Measurements from ENCODE around the gene TLK2.
"Not testable (repeated sequence)": the region's sequence is repeated elsewhere in the genome, so short reads cannot be mapped to it uniquely, and the experiment has no call there.

TLK2 gene

DNA sequence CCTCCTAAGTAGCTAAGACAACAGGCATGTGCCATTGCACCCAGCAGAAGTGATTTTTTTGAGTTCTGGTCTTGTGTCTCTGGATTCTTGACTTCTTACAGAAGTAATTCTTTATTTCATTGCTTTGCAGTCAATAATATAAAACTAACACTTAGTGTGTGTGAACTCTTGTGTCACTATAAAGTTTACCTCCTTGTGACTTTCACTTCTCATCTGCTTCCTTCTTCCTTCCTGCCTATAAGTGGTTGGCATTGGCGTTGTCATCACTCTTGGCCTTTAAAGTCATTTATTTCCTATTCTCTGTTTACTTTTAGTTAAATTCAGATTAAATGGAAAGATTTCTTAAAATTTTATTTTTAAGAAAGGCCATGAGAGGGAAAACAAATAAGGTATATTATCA, 12.4 kb downstream of the TLK2 start:
- DNase-seq (ENCODE audit: low read depth), result not testable (repeated sequence)

GRCh38 chr17:62493049-62493655, 14.5 kb downstream of the TLK2 start:
- DNase-seq (ENCODE audit: low read depth), result not testable (repeated sequence)

DNA sequence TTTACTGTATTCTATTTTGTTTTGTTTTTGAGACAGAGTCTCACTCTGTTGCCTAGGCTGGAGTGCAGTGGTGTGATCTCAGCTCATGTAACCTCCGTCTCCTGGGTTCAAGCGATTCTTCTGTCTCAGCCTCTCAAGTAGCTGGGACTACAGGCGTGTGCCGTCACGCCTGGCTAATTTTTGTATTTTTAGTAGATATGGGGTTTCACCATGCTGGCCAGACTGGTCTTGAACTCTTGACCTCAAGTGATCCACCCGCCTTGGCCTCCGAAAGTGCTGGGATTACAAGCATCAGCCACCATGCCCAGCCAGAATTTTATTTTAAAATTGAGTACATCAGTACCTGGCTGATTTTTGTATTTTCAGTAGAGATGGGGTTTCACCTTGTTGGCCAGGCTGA, 15.4 kb downstream of the TLK2 start:
- DNase-seq (ENCODE audit: low read depth), result not testable (repeated sequence)

DNA sequence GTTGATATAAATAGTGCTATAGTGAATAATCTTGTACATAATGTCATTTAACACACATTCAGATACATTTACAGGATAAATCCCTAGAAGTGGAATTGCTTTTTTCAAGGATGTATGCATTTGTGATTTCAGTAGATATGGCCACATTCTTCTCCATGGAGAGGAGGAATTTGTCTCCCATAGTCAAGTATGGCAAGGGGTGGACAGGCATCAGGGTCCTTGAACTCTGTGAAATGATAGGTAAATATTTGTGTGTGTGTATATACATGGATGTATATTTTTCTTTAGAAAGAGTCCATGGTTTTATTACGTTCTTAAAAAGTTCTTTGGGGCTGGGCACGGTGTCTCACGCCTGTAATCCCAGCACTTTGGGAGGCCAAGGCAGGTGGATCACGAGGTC, 17.7 kb downstream of the TLK2 start:
- DNase-seq (ENCODE audit: low read depth), result not testable (repeated sequence)

- DNase-seq (ENCODE audit: low read depth), result not testable (repeated sequence)
Measured at GRCh38 chr17:62498796-62499195, 20.2 kb downstream of the TLK2 start.

DNA sequence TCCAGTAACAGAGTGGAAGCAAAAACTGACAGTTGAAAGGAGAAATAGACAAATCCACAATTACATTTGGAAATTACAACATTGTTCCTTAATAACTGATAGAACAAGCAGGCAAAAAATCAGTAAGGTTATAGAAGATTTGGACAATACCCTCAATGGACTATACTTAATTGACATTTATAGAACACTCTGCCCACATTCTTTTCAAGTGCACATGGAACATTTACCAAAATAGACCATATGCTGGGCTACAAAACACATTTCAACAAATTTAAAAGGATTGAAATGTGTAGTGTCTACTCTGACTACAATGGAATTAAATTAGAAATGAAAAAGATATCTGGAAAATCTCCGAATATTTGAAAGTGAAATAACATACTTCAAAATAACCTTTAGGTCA, 21.8 kb downstream of the TLK2 start:
- DNase-seq (ENCODE audit: low read depth), result not testable (repeated sequence)

- not testable (repeated sequence) for DNase-seq (ENCODE audit: low read depth)
Measured at GRCh38 chr17:62504857-62505256, 26.2 kb downstream of the TLK2 start.

DNA sequence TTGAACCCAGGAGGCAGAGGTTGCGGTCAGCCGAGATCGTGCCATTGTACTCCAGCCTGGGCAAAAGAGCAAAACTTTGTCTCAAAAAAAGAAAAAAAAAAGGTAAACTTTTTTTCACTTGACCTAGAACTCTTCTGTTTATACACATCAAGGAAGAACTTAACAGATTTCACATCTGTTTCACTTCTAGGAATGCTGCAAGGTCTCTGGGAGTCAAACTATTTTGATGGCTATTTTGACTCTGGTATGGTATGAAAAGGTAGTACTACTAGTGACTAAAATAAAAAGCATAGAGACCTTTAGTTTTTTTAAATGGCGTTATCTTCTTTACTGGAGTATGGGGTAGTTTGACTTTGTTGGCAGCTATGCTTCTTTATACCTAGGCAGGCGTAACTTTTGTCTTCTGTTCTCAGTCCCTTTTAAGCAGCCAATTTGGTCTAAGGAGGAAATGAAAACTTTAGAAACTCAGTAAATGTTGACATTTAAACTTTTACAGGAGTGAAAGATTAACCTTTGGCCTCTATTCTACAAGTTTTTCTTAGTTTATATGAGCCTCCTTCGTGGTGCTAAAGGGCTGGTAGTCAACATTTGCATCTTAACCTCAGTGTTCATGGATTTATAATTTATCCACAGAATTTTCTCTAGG, 28.7 kb downstream of the TLK2 start:
- DNase-seq (ENCODE audit: low read depth), result not testable (repeated sequence)

DNA sequence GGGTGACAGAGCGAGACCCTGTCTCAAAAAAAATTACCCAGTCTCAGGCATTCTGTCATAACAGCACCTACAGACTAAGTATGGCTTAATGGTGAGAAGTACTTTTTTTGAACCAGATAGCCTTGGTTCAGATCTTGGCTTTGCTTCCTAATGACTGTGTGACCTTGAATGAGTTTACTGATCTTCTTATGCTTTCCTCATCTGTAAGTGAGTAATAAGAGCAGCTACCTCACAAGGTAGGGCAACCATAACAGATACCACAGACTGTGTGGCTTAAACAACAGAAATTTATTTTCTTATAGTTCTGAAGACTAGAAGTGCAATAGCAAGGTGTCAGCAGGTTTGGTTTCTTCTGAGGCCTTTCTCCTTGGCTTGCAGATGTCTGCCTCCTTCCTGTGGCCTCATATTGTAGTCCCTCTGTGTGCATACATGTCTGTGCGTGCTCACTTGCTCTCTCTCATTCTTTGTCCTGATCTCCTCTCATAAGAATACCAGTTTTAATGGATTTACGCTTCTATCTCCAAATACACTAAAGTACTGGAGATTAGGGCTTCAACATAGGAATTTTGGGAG, 31.7 kb downstream of the TLK2 start:
- DNase-seq (ENCODE audit: low read depth), result not testable (repeated sequence)

GRCh38 chr17:62511014-62511413, 32.4 kb downstream of the TLK2 start:
- not testable (repeated sequence) for DNase-seq (ENCODE audit: low read depth)

- DNase-seq (ENCODE audit: low read depth), result not testable (repeated sequence)
Measured at GRCh38 chr17:62516376-62516775, 37.8 kb downstream of the TLK2 start.

DNA sequence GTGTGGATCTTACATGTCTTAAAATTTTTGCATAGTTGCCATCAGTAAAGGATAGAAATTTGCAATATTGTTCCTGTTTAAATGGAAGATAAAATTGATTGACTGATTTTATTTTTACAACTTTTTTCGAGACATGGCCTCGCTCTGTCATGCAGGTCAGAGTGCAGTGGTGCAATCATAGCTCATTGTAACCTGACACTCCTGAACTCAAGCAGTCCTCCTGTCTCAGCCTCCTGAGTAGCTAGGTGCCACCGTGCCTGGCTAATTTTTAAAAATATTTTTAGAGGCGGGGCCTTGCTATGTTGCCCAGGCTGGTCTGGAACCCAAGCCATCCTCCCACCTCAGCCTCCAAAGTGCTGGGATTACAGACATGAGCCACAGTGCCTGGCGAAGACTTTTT, 42.7 kb downstream of the TLK2 start:
- not testable (repeated sequence) for DNase-seq (ENCODE audit: low read depth)

- not testable (repeated sequence) for DNase-seq (ENCODE audit: low read depth)
Measured at GRCh38 chr17:62524077-62524476, 45.5 kb downstream of the TLK2 start.

DNA sequence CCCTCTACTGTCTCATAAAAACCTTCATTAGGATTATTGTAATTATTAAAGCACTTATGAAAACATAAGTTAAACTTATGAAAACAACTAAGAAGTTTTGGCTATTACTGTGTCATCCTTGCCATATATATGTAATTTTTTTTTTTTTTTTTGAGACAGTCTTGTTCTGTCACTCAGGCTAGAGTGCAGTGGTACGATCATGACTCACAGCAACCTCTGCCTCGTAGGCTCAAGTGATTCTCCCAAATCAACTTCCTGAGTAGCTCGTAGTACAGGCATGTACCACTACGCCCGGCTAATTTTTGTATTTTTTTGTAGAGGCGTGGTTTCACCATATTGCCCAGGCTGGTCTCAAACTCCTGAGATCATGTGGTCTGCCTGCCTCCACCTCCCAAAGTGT, 46.7 kb downstream of the TLK2 start:
- DNase-seq (ENCODE audit: low read depth), result not testable (repeated sequence)

GRCh38 chr17:62530936-62531335, 52.3 kb downstream of the TLK2 start:
- DNase-seq (ENCODE audit: low read depth), result not testable (repeated sequence)

DNA sequence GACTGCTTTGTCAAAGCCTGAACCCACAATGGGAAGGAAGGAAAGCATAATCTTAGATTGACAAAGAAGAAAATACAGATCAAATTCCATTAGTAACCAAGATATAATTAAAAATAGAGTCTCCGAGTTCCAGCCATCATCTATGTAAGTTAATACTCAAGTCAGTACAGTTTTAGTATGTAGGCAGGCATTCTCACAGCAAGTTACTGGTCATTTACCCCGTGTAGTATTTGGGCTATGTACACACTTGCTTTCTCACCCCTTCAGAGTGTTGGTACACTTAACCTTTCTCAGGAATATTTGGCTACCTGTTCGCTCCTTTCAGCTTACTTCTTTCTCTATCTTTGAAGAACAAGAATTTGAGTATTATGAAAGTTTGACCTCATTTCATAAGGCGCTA, 57.9 kb downstream of the TLK2 start:
- DNase-seq (ENCODE audit: low read depth), result not testable (repeated sequence)

DNA sequence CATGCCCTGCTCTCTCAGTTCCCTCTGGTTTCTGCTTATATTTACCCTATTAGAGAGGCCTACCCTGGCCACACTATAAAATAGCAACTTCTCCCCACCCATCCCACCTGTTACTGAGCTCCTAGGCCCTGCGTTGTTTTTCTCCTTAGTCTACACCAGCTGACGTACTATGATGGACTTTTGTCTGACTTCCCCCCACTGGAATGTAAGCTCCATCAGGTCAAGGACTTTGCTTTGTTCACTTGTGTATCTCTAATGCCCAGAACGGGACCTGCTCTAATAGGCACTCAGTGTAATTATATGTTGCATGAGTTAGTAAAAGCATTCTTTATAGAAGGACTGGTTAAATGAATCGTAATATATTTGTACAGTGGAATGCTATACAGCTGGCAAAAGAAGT, 62.4 kb downstream of the TLK2 start:
- DNase-seq (ENCODE audit: low read depth), result not testable (repeated sequence)

GRCh38 chr17:62543278-62543775, 64.7 kb downstream of the TLK2 start:
- not testable (repeated sequence) for DNase-seq (ENCODE audit: low read depth)

DNA sequence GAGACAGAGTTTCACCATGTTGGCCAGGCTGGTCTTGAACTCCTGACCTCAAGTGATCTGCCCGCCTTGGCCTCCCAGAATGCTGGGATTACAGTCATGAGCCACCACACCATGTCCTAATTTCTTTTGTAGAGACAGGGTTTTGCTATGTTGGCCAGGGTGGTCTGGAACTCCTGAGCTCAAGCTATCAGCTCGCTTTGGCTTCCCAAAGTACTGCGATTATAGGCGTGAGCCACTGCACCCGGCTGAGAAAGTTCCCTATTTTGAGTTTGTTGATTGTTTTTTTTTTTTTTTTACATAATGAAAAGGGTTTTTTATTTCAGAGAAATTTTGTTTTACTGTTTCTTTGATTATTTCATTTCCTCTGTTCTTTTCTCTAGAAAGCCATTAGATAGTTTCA, 67.4 kb downstream of the TLK2 start:
- not testable (repeated sequence) for DNase-seq (ENCODE audit: low read depth)

GRCh38 chr17:62552851-62553659, 74.4 kb downstream of the TLK2 start:
- DNase-seq (ENCODE audit: low read depth), result peak; percentile 17

GRCh38 chr17:62557532-62557931, 78.9 kb downstream of the TLK2 start:
- DNase-seq (ENCODE audit: low read depth), result not testable (repeated sequence)

DNA sequence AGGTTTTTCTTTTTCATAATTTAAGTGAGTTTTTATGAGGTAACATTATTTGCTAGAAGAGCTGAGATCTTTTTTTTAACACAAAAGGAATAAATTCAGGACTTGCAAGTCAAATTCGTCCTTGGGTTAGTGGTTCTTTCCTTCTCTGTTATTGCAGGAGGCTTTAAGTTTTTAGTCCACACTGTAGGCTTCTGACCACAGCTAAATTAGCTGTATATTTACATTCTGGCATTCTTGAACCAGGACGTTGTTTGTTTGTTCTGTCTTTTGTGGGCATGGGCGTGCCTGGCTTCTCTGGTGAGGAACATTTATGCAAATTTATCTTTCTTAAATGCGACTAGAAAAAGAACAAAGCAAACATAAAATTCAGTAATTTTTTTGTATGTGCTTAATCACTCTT, 80.3 kb downstream of the TLK2 start:
- not testable (repeated sequence) for DNase-seq (ENCODE audit: low read depth)

Measured in T follicular helper cell (primary cell).